ENCODE measurements around the gene WHAMM.
"Not testable (repeated sequence)": the region's sequence is repeated elsewhere in the genome, so short reads cannot be mapped to it uniquely, and the experiment has no call there.

WHAMM gene

GRCh38 chr15:82855286-82856100 lies 46.1 kb downstream of the WHAMM start:
- no peak for TF ChIP-seq CTCF (IDR thresholded peaks at IDR 0.05)
- Histone ChIP-seq H3K4me3 (no peak overlapping the region), H3K27ac (no peak overlapping the region)
- DNase-seq (ENCODE audit: low spot score) = no peak

GRCh38 chr15:82856397-82857170 lies 47.2 kb downstream of the WHAMM start:
- Histone ChIP-seq H3K4me3 (no peak overlapping the region), H3K27ac (no peak overlapping the region)
- no peak for TF ChIP-seq CTCF (IDR thresholded peaks at IDR 0.05)
- no peak for DNase-seq (ENCODE audit: low spot score)

GRCh38 chr15:82858932-82859331 lies 49.5 kb downstream of the WHAMM start:
- DNase-seq (ENCODE audit: low spot score) = no peak
- no peak for TF ChIP-seq CTCF (IDR thresholded peaks at IDR 0.05)
- no peak overlapping the region for H3K4me3 ChIP-seq
- H3K27ac ChIP-seq = no peak overlapping the region

- DNase-seq (ENCODE audit: low spot score) = no peak
- Histone ChIP-seq H3K27ac (no peak overlapping the region), H3K4me3 (no peak overlapping the region)
- no peak for TF ChIP-seq CTCF (IDR thresholded peaks at IDR 0.05)
Observed at GRCh38 chr15:82862886-82863285, 53.5 kb downstream of the WHAMM start.

GRCh38 chr15:82864967-82865366 lies 55.5 kb downstream of the WHAMM start:
- H3K4me3 ChIP-seq = no peak overlapping the region
- no peak overlapping the region for H3K27ac ChIP-seq
- no peak for DNase-seq (ENCODE audit: low spot score)
- no peak for TF ChIP-seq CTCF (IDR thresholded peaks at IDR 0.05)

GRCh38 chr15:82865581-82865980 lies 56.2 kb downstream of the WHAMM start:
- DNase-seq (ENCODE audit: low spot score); H3K27ac ChIP-seq; H3K4me3 ChIP-seq: not testable (repeated sequence)

- not testable (repeated sequence) for DNase-seq (ENCODE audit: low spot score)
Observed at GRCh38 chr15:82865981-82866380, 56.6 kb downstream of the WHAMM start.

More at GRCh38 chr15:82865981-82866380, 56.6 kb downstream of the WHAMM start:
- H3K4me3 ChIP-seq, H3K27ac ChIP-seq: not testable (repeated sequence)

Measured in coronary artery (tissue), 2 donors.